ENCODE results near the gene GPC5.

Gene GPC5

DNA sequence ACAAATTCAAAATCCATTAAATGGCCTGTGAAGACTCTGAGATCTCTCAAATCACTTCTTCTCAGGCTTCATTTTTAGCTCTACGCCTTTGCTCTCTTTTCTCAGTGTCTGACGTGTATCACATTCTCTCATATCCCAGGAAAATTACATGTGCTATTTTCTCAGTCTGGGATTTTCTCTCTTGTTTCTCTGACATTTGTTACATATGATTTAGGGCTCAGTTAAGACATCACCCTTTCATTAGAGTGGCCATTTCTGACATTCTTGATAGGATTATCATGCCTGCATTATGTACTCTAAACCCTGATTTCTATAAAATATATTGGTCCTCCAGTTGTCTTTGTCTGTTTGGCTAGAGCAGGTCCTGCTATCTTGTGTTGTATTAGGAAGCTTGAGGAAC lies 136.6 kb downstream of the GPC5 start:
- TF ChIP-seq, protein P1, sequence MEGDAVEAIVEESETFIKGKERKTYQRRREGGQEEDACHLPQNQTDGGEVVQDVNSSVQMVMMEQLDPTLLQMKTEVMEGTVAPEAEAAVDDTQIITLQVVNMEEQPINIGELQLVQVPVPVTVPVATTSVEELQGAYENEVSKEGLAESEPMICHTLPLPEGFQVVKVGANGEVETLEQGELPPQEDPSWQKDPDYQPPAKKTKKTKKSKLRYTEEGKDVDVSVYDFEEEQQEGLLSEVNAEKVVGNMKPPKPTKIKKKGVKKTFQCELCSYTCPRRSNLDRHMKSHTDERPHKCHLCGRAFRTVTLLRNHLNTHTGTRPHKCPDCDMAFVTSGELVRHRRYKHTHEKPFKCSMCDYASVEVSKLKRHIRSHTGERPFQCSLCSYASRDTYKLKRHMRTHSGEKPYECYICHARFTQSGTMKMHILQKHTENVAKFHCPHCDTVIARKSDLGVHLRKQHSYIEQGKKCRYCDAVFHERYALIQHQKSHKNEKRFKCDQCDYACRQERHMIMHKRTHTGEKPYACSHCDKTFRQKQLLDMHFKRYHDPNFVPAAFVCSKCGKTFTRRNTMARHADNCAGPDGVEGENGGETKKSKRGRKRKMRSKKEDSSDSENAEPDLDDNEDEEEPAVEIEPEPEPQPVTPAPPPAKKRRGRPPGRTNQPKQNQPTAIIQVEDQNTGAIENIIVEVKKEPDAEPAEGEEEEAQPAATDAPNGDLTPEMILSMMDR (conservative IDR thresholded peaks at IDR 0.05; ENCODE audit: low read depth, low read length), result no peak
- DNase-seq (ENCODE audit: low read depth), result no peak
- H3K4me3 ChIP-seq (ENCODE audit: low read depth, low read length), result no peak overlapping the region

DNA sequence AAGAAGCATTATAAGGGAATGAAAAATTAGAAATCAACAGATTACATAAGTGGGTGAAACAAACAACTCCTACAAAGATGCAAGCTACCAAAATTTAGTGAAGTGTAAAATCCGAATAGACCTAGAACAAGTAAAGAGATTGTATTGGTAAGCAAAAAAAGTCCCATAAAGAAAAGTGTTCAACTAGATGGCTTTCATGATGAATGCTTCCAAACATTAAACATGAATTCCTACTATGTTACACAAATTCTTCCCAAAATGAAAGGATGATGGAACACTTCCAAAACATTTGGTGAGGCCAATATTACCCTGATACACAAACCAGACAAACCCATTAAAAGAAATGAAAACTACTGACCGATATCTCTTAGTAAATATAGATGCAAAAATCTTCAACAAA lies 139.0 kb downstream of the GPC5 start:
- TF ChIP-seq, protein P1 (conservative IDR thresholded peaks at IDR 0.05; ENCODE audit: low read depth, low read length), result no peak
- H3K4me3 ChIP-seq (ENCODE audit: low read depth, low read length), result no peak overlapping the region
- no peak for DNase-seq (ENCODE audit: low read depth)

DNA sequence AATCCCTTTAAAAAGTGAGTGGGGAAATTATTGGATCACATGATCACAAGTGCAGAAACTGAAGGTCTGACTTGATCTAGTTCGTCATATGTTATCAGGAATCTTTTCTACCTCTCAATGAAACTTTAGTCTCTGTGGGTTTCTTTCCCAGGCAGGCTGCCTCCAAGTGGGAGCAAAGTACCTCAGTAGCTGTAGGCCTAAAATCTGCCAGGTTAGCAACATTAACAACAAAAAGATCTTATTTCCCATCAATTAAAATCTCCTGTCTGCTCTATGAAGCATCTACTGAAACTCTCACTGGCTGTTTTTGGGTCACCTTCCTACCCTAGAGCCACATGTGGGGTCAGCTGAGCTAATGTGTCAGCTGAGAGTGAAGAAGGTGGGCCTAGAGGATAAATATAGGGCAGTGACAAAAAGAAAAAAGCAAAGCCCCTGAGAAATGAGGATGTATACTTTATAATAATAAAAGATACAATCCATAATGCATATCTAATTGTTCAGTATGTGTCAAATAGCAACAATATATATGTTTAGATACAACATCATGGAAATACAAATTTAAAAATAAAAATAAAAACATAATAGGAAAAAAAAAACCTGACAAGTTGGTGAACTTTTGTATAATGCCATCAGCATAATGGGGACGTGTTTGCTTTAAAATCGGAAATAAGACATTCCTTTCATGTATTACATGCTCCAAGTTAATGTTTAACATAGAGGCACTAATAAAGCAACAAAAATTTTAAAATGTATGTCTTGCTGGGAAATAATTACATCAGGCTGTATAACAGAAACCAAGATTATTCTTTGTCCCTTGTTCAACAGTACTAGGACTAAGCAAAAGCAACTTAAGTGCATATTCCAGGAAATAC lies 141.1 kb downstream of the GPC5 start:
- no peak for DNase-seq (ENCODE audit: low read depth)
- no peak overlapping the region for H3K4me3 ChIP-seq (ENCODE audit: low read depth, low read length)
- TF ChIP-seq, protein P1 (conservative IDR thresholded peaks at IDR 0.05; ENCODE audit: low read depth, low read length), result no peak

DNA sequence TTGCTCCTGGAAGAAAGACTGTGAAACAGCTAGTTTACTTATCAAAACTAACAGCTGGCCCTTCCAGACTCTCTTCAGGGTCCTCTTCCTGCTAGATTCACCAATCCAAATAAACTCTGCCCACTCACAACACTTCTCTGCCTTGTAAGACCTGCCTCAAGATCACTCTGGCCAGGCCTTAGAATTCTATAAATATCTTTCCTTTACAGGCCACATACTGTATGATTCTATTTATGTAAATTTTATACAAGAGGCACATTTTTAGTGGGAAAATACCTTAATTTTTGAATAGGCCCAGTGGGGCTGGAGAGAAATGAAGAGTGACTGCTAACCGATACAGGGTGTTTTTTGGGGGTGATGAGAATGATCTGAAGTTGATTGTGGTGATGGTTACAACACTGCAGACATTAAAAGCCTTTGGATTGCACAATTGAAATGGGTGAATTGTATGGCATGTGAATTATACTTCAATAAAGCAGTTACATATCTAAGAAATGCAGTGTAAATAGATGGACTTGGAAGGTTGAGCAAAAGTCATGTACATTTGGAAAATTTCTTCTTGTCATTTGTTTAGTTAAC lies 141.8 kb downstream of the GPC5 start:
- TF ChIP-seq, protein P1 (conservative IDR thresholded peaks at IDR 0.05; ENCODE audit: low read depth, low read length), result no peak

DNA sequence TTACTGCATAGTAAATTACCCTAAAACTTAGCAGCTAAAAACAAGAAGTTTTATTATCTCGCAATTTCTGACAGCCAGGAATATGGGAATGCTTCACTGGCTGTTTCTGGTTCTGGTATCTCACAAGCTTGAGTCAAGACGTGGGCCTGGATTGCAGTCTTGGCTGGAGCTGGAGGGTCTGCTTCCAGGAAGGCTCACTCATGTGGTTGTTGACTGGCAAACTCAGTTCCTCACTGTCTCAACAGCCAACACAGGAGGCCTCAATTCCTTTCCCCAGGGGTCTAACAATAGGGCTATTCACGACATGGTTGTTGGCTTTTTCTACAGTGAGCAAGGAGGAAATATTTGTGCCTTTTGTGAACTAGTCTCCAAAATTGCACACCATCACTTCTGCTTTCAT lies 146.3 kb downstream of the GPC5 start:
- H3K4me3 ChIP-seq (ENCODE audit: low read depth, low read length), result no peak overlapping the region
- TF ChIP-seq, protein P1 (conservative IDR thresholded peaks at IDR 0.05; ENCODE audit: low read depth, low read length), result no peak
- DNase-seq (ENCODE audit: low read depth), result no peak

More for the DNA sequence above, 141.8 kb downstream of the GPC5 start:
- no peak for DNase-seq (ENCODE audit: low read depth)
- no peak overlapping the region for H3K4me3 ChIP-seq (ENCODE audit: low read depth, low read length)

DNA sequence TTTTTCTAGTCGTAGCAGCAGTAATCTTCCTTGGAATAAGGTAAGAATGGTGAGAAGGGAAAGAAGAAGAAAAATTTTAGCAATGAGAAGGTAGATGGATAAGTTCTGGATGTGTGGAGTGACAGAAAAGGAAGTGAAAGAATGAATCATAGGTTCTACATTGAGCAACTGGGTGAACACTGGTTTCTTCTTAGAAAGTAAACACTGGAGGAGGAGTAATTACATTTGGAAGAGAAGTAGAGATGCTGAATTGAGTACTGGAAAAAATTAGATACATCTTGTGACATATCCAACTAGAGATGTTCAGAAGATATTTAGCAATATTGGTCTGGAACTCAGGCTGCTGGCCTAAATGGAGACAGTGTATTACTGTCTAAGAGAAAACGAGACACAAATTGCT lies 148.5 kb downstream of the GPC5 start:
- TF ChIP-seq, protein P1 (conservative IDR thresholded peaks at IDR 0.05; ENCODE audit: low read depth, low read length), result no peak
- no peak overlapping the region for H3K4me3 ChIP-seq (ENCODE audit: low read depth, low read length)
- DNase-seq (ENCODE audit: low read depth), result no peak

All from choroid plexus epithelial cell (primary cell).